TTC549 (cell line): ENCODE results near the gene TPST1.
"Not testable (repeated sequence)": the region's sequence is repeated elsewhere in the genome, so short reads cannot be mapped to it uniquely, and the experiment has no call there.

Source experiments
- FAIRE-seq: peaks from 2 replicates; lab custom pipeline; 2012; peaks lifted over from hg19 to GRCh38; lab: Jason Lieb, UNC

The TPST1 gene

GRCh38 chr7:66188645-66189044 lies 16.5 kb upstream of the TPST1 start:
- FAIRE-seq = no peak

- no peak for FAIRE-seq
These were observed 15.2 kb upstream of the TPST1 start for GRCh38 chr7:66189695-66190503.

GRCh38 chr7:66190504-66190857 lies 14.7 kb upstream of the TPST1 start:
- no peak for FAIRE-seq

- FAIRE-seq = no peak
These were observed 11.9 kb upstream of the TPST1 start for GRCh38 chr7:66193146-66193725.

GRCh38 chr7:66198469-66198868 lies 6.7 kb upstream of the TPST1 start:
- FAIRE-seq = no peak

- FAIRE-seq = no peak
These were observed 6.2 kb upstream of the TPST1 start for GRCh38 chr7:66198956-66199355.

GRCh38 chr7:66202441-66202840 lies 2.7 kb upstream of the TPST1 start:
- FAIRE-seq = no peak

- FAIRE-seq = no peak
These were observed 582 bp downstream of the TPST1 start for GRCh38 chr7:66205741-66206090.

- FAIRE-seq = no peak
These were observed 1.2 kb downstream of the TPST1 start for GRCh38 chr7:66206119-66206933.

GRCh38 chr7:66206934-66207240 lies 1.8 kb downstream of the TPST1 start:
- FAIRE-seq = no peak

- FAIRE-seq = no peak
These were observed 2.4 kb downstream of the TPST1 start for GRCh38 chr7:66207540-66207939.

GRCh38 chr7:66211429-66211828 lies 6.3 kb downstream of the TPST1 start:
- FAIRE-seq = no peak

GRCh38 chr7:66213637-66214036 lies 8.5 kb downstream of the TPST1 start:
- FAIRE-seq = no peak

GRCh38 chr7:66216687-66217086 lies 11.6 kb downstream of the TPST1 start:
- no peak for FAIRE-seq

GRCh38 chr7:66219805-66220204 lies 14.7 kb downstream of the TPST1 start:
- no peak for FAIRE-seq

GRCh38 chr7:66221442-66221841 lies 16.3 kb downstream of the TPST1 start:
- no peak for FAIRE-seq

GRCh38 chr7:66227808-66228207 lies 22.7 kb downstream of the TPST1 start:
- no peak for FAIRE-seq

GRCh38 chr7:66231326-66232216 lies 26.4 kb downstream of the TPST1 start:
- FAIRE-seq = not testable (repeated sequence)

GRCh38 chr7:66233638-66234037 lies 28.5 kb downstream of the TPST1 start:
- no peak for FAIRE-seq

- FAIRE-seq = no peak
These were observed 31.7 kb downstream of the TPST1 start for GRCh38 chr7:66236713-66237303.

GRCh38 chr7:66237906-66238772 lies 33.0 kb downstream of the TPST1 start:
- no peak for FAIRE-seq
